ENCODE results near the gene DSP. TPM values are rescaled to one million over a fixed set of nuclear protein-coding genes. Genes with fewer than 3 reads are reported as not detected.

Gene DSP
- total RNA-seq, 1 experiment from 2014 or later: 76.1 TPM

- Mint-ChIP-seq H3K9me3 (no peaks in the 10 kb centered on the region), H3K4me3 (no peak overlapping the region), H3K27ac (no peak overlapping the region), H3K27me3 (ENCODE audit: low read depth) (no peaks in the 10 kb centered on the region), H3K36me3 (peaks cover 38% of the 10 kb centered on the region), H3K4me1 (peaks cover 25% of the 10 kb centered on the region)
- no peak for DNase-seq (ENCODE audit: low spot score)
- TF ChIP-seq ZNF396 (CRISPR knock-in tag; IDR thresholded peaks at IDR 0.05; ENCODE audit: borderline replicate concordance) (no peak), GTF2I (CRISPR knock-in tag; conservative IDR thresholded peaks at IDR 0.05) (no peak), RELA (CRISPR knock-in tag; IDR thresholded peaks at IDR 0.05; ENCODE audit: borderline replicate concordance) (no peak), ZNF138 (CRISPR knock-in tag; conservative IDR thresholded peaks at IDR 0.05) (no peak), ZNF263 (CRISPR knock-in tag; IDR thresholded peaks at IDR 0.05; ENCODE audit: low read depth) (no peak), ELF4 (CRISPR knock-in tag; IDR thresholded peaks at IDR 0.05; ENCODE audit: low read depth) (no peak), IRF1 (CRISPR knock-in tag; IDR thresholded peaks at IDR 0.05) (no peak), E2F5 (CRISPR knock-in tag; IDR thresholded peaks at IDR 0.05) (no peak), ERG (CRISPR knock-in tag; IDR thresholded peaks at IDR 0.05) (no peak), ZNF219 (CRISPR knock-in tag; IDR thresholded peaks at IDR 0.05; ENCODE audit: borderline replicate concordance) (no peak)
- ATAC-seq: no peak
- CTCF ChIA-PET: no interaction called here
- POLR2A ChIA-PET: no interaction called here
These were observed 51.8 kb downstream of the DSP start for GRCh38 chr6:7593229-7593628.

GRCh38 chr6:7594579-7595125 lies 53.2 kb downstream of the DSP start:
- POLR2A ChIA-PET: no interaction called here
- no peaks in the 10 kb centered on the region for H3K27me3 Mint-ChIP-seq (ENCODE audit: low read depth)
- H3K27ac Mint-ChIP-seq: no peak overlapping the region
- ATAC-seq: no peak
- peaks cover 23% of the 10 kb centered on the region for H3K4me1 Mint-ChIP-seq
- no peaks in the 10 kb centered on the region for H3K9me3 Mint-ChIP-seq
- no peak for TF ChIP-seq ZNF317 (CRISPR knock-in tag; IDR thresholded peaks at IDR 0.05; ENCODE audit: borderline replicate concordance, low read depth)
- TF ChIP-seq MAX (CRISPR knock-in tag; IDR thresholded peaks at IDR 0.05): no peak
- no peak for TF ChIP-seq GABPB1 (CRISPR knock-in tag; IDR thresholded peaks at IDR 0.05)
- TF ChIP-seq NFYB (CRISPR knock-in tag; conservative IDR thresholded peaks at IDR 0.05; ENCODE audit: low read depth): no peak
- no peak for DNase-seq (ENCODE audit: low spot score)
- no peak overlapping the region for H3K4me3 Mint-ChIP-seq
- H3K36me3 Mint-ChIP-seq: peaks cover 47% of the 10 kb centered on the region
- CTCF ChIA-PET: no interaction called here

GRCh38 chr6:7604003-7604402 lies 62.5 kb downstream of the DSP start:
- ChIA-PET CTCF (no interaction called here), POLR2A (no interaction called here)
- TF ChIP-seq ZNF281 (CRISPR knock-in tag; IDR thresholded peaks at IDR 0.05): no peak
- Mint-ChIP-seq H3K27me3 (ENCODE audit: low read depth) (no peaks in the 10 kb centered on the region), H3K27ac (no peak overlapping the region), H3K4me1 (peaks cover 2% of the 10 kb centered on the region), H3K9me3 (no peaks in the 10 kb centered on the region), H3K36me3 (peaks cover 67% of the 10 kb centered on the region), H3K4me3 (no peak overlapping the region)
- no peak for ATAC-seq
- no peak for DNase-seq (ENCODE audit: low spot score)
